ENCODE data around the gene RBP4.

DNA sequence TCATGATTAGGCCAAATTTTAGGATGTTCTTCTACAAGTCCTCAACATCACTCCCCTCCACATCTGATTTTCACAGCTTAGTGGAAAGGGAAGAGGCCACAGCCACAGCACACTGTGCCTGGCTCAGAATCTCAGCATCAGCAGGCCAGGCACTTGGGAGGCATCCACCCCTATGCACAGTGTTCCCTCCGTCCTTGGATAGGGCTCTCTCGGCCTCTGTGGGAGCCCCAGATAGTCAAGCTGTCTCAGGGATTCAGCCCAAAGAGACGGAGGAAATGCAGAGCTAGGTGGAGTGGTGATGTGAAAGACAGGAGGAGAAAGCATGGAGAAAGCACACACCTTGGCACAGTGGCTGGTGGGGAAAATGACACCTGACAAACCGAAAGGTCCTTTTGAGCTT, 1.3 kb downstream of the RBP4 start:
- TF ChIP-seq, protein P1, sequence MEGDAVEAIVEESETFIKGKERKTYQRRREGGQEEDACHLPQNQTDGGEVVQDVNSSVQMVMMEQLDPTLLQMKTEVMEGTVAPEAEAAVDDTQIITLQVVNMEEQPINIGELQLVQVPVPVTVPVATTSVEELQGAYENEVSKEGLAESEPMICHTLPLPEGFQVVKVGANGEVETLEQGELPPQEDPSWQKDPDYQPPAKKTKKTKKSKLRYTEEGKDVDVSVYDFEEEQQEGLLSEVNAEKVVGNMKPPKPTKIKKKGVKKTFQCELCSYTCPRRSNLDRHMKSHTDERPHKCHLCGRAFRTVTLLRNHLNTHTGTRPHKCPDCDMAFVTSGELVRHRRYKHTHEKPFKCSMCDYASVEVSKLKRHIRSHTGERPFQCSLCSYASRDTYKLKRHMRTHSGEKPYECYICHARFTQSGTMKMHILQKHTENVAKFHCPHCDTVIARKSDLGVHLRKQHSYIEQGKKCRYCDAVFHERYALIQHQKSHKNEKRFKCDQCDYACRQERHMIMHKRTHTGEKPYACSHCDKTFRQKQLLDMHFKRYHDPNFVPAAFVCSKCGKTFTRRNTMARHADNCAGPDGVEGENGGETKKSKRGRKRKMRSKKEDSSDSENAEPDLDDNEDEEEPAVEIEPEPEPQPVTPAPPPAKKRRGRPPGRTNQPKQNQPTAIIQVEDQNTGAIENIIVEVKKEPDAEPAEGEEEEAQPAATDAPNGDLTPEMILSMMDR (IDR thresholded peaks at IDR 0.05): no peak
- TF ChIP-seq POLR2A (IDR thresholded peaks at IDR 0.05): no peak

Measured in esophagus squamous epithelium (tissue), 4 donors.